ENCODE results near the gene CKMT1B.
"Not testable (repeated sequence)": the region's sequence is repeated elsewhere in the genome, so short reads cannot be mapped to it uniquely, and the experiment has no call there.

GRCh38 chr15:43617750-43618149 lies 23.9 kb downstream of the CKMT1B start:
- not testable (repeated sequence) for TF ChIP-seq CTCF, POLR2AphosphoS5, POLR2A (IDR thresholded peaks at IDR 0.05)
